Caco-2 (cell line): ENCODE measurements around the gene IGSF9B. TPM values are rescaled to one million over a fixed set of nuclear protein-coding genes. Genes with fewer than 3 reads are reported as not detected.

ENCODE experiments used
- BruUV-seq: library from RNA; stranded (reverse); fragments of 400-500 nt; replicated peaks from 2 replicates; lab custom pipeline; 2021; lab: Mats Ljungman, UMichigan
- CTCF ChIA-PET: fragments of 300-600 bp; sonication (Branson Sonifier 250); formaldehyde crosslinking; loops from one replicate; lab custom pipeline; 2022; ENCODE audit warnings: antibody characterized with exemption; lab: Charles Lee
- POLR2A ChIA-PET: fragments of 300-600 bp; sonication (Branson Sonifier 250); formaldehyde crosslinking; loops from one replicate; lab custom pipeline; 2022; ENCODE audit warnings: antibody characterized with exemption; lab: Charles Lee
- DNase-seq, 2 experiments: peaks; one replicate each; pipeline versions ENCODE4 v3.0.0 to v3.0.0-alpha.2; 2020 to 2022
- H3K27me3 ChIP-seq: replicated peaks from 2 replicates; pipeline ENCODE4 v1.6.0; 2011; ENCODE audit warnings: low read length; ENCODE audit not compliant: control insufficient read depth, insufficient read depth
- H3K36me3 ChIP-seq: 2 replicates; pipeline ENCODE4 v1.5.1; 2011; ENCODE audit warnings: low read length; ENCODE audit not compliant: control insufficient read depth, insufficient read depth
- H3K4me1 ChIP-seq: fragments of 250-450 bp; sonication (Bioruptor Pico); 2 replicates; pipeline ENCODE4 v1.5.1; 2020; ENCODE audit warnings: mild to moderate bottlenecking
- H3K4me3 ChIP-seq: 2 replicates; pipeline ENCODE4 v1.5.1; 2011; ENCODE audit warnings: low read depth, mild to moderate bottlenecking, control low read depth, low read length
- H3K9me3 ChIP-seq: fragments of 250-450 bp; sonication (Bioruptor Pico); 2 replicates; pipeline ENCODE4 v1.5.1; 2020; ENCODE audit warnings: mild to moderate bottlenecking, moderate library complexity
- H3K27ac Mint-ChIP-seq: one replicate; pipeline ENCODE4 v1.8.0; 2022; ENCODE audit warnings: mixed read lengths; ENCODE audit not compliant: unreplicated experiment
- H3K27me3 Mint-ChIP-seq: one replicate; pipeline ENCODE4 v1.8.0; 2022; ENCODE audit warnings: mixed read lengths; ENCODE audit not compliant: insufficient read depth, unreplicated experiment
- H3K36me3 Mint-ChIP-seq: one replicate; pipeline ENCODE4 v1.8.0; 2022; ENCODE audit warnings: mild to moderate bottlenecking, mixed read lengths; ENCODE audit not compliant: insufficient read depth, unreplicated experiment
- H3K4me1 Mint-ChIP-seq: one replicate; pipeline ENCODE4 v1.8.0; 2022; ENCODE audit warnings: low read depth, mixed read lengths; ENCODE audit not compliant: unreplicated experiment
- H3K4me3 Mint-ChIP-seq: one replicate; pipeline ENCODE4 v1.8.0; 2022; ENCODE audit warnings: mild to moderate bottlenecking, moderate library complexity, mixed read lengths; ENCODE audit not compliant: unreplicated experiment
- H3K9me3 Mint-ChIP-seq: one replicate; pipeline ENCODE4 v1.8.0; 2022; ENCODE audit warnings: mixed read lengths; ENCODE audit not compliant: unreplicated experiment
- intact Hi-C: fragments of 100-400 bp; cut with micrococcal nuclease; formaldehyde crosslinking; loops from one replicate; pipeline ENCODE4 v1.10.0; 2022; ENCODE audit not compliant: unreplicated experiment
- total RNA-seq: library from RNA; stranded (reverse); gene quantifications from 2 replicates; pipeline ENCODE4 v1.2.3, GENCODE V29; 2022
- TF ChIP-seq, protein P1 (sequence below), 2 experiments: fragments of 200-600 bp in 1 of 2; IDR thresholded peaks; 1 replicate in 1 of 2; 2 replicates in 1 of 2; pipeline versions ENCODE4 v1.5.1 to v1.8.0; 2011 to 2022; ENCODE audit warnings: antibody characterized with exemption in 1 of 2, control low read depth in 1 of 2, inconsistent platforms in 1 of 2, low read depth in 1 of 2, low read length in 1 of 2, mild to moderate bottlenecking in 1 of 2, moderate library complexity in 1 of 2; ENCODE audit not compliant: insufficient read depth in 1 of 2, severe bottlenecking in 1 of 2, unreplicated experiment in 1 of 2

Gene IGSF9B
- total RNA-seq, 1 experiment from 2014 or later: 4.2 TPM

DNA sequence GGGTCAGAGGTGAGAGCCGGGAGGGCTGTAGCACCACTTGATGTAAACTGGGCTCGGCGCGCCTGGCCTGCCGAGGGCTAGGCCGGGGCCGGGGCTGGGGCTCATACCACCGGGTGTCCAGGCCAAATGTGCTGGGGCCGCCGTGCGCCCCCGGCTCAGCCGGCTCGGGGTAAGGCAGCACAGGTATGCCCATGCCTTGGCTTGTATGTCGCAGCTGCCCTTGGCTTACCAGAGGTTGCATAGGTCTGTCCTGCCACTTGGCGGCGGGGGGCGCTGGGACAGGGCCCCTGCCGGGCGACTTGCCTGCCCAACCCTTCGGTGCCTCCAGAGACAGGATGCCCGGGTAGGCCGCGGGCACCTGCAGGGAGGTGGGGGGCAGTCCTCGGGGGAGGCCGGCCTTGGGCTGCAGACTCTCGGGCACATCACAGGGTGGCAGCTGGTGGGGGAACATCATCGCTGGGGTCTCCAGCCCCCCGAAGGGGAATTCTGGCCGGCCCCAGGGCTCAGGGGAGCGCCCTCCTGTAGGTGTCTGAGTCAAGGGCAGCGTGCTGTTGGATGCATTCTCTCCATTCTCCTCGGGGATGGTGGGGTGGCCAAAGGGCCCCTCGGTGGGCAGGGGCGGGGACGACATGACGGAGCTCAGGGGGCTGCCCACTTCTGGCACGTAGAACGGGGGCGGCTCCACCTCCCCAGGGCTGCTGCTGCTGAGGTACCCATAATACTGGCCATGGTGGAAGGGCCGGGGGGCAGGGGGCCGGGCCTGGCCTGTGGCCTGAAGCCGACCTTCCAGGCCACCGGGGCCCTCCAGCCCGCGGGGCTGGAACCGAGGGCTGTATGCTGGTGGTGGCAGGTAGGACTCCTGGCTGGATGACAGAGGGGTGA is 36.4 kb downstream of the IGSF9B start:
- Mint-ChIP-seq H3K9me3 (no peaks in the 10 kb centered on the region), H3K4me1 (no peaks in the 10 kb centered on the region), H3K27ac (no peak overlapping the region), H3K4me3 (no peak overlapping the region), H3K36me3 (no peaks in the 10 kb centered on the region), H3K27me3 (peaks cover 12% of the 10 kb centered on the region)
- Histone ChIP-seq H3K4me1 (no peaks in the 10 kb centered on the region), H3K36me3 (no peaks in the 10 kb centered on the region), H3K4me3 (no peak overlapping the region), H3K9me3 (no peaks in the 10 kb centered on the region), H3K27me3 (no peaks in the 10 kb centered on the region)
- DNase-seq: no peak
- intact Hi-C loops: no loop called here
- no TSS peak for BruUV-seq
- TF ChIP-seq, protein P1, sequence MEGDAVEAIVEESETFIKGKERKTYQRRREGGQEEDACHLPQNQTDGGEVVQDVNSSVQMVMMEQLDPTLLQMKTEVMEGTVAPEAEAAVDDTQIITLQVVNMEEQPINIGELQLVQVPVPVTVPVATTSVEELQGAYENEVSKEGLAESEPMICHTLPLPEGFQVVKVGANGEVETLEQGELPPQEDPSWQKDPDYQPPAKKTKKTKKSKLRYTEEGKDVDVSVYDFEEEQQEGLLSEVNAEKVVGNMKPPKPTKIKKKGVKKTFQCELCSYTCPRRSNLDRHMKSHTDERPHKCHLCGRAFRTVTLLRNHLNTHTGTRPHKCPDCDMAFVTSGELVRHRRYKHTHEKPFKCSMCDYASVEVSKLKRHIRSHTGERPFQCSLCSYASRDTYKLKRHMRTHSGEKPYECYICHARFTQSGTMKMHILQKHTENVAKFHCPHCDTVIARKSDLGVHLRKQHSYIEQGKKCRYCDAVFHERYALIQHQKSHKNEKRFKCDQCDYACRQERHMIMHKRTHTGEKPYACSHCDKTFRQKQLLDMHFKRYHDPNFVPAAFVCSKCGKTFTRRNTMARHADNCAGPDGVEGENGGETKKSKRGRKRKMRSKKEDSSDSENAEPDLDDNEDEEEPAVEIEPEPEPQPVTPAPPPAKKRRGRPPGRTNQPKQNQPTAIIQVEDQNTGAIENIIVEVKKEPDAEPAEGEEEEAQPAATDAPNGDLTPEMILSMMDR (IDR thresholded peaks at IDR 0.05; ENCODE audit: insufficient read depth in 1 of 2, low read depth in 1 of 2, low read length in 1 of 2, severe bottlenecking in 1 of 2, unreplicated experiment in 1 of 2): no peak
- POLR2A ChIA-PET: no interaction called here
- CTCF ChIA-PET: no interaction called here

DNA sequence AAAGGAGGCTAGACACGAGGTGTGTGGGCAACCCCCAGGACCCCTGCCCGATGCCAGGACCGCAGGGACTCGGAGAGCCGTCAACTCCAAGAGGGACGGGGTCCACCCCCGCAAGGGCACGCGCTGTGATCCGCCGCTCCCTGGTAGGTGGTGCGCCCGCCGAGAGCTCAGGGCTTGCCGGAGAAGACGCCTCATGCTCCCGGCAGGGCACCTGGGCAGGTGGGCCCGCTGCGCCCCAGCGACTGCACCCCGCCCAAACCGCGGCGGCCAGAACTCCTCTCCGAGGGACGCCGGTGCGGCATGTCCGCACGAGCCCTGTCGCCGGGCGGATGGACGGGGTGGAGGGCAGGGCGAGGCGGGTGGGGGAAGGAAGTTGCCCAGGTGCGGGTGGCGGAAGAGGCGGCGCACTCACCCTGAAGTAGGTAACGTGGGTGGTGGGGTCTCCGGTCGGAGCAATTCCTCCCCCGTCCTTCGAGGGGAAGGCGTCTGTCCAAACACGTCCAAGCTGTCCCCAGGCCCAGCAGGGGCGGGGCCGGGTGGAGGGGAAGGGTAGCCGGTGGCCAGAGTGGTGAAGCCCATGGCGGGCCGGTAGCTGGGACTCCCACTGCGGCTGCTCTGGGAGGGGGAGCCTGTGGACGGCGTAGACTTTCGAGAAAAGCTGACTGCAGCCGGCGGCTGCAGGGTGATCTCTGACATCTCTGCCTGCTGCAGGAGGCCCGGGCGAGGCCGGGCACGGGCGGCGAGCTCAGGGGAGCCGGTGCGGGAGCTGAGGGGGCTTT is 37.2 kb downstream of the IGSF9B start:
- H3K4me3 ChIP-seq: no peak overlapping the region
- POLR2A ChIA-PET: no interaction called here
- intact Hi-C loops: no loop called here
- no TSS peak for BruUV-seq
- Mint-ChIP-seq H3K4me3 (no peak overlapping the region), H3K9me3 (no peaks in the 10 kb centered on the region), H3K4me1 (no peaks in the 10 kb centered on the region), H3K27me3 (peaks cover 12% of the 10 kb centered on the region), H3K36me3 (no peaks in the 10 kb centered on the region), H3K27ac (no peak overlapping the region)
- DNase-seq: no peak
- TF ChIP-seq, protein P1 (IDR thresholded peaks at IDR 0.05; ENCODE audit: insufficient read depth in 1 of 2, low read depth in 1 of 2, low read length in 1 of 2, severe bottlenecking in 1 of 2, unreplicated experiment in 1 of 2): no peak
- H3K4me1 ChIP-seq: no peaks in the 10 kb centered on the region
- H3K9me3 ChIP-seq: no peaks in the 10 kb centered on the region
- H3K36me3 ChIP-seq: no peaks in the 10 kb centered on the region
- CTCF ChIA-PET: no interaction called here
- no peaks in the 10 kb centered on the region for H3K27me3 ChIP-seq

- H3K27ac Mint-ChIP-seq: no peak overlapping the region
- no peak for DNase-seq
- CTCF ChIA-PET: no interaction called here
These were observed 38.0 kb downstream of the IGSF9B start for GRCh38 chr11:133918608-133919260.

More at GRCh38 chr11:133918608-133919260, 38.0 kb downstream of the IGSF9B start:
- TF ChIP-seq, protein P1 (IDR thresholded peaks at IDR 0.05; ENCODE audit: insufficient read depth in 1 of 2, low read depth in 1 of 2, low read length in 1 of 2, severe bottlenecking in 1 of 2, unreplicated experiment in 1 of 2): no peak
- POLR2A ChIA-PET: no interaction called here
- BruUV-seq: no TSS peak
- H3K4me1 Mint-ChIP-seq: no peaks in the 10 kb centered on the region
- H3K36me3 Mint-ChIP-seq: no peaks in the 10 kb centered on the region
- no peak overlapping the region for H3K4me3 Mint-ChIP-seq
- H3K27me3 ChIP-seq: no peaks in the 10 kb centered on the region
- peaks cover 12% of the 10 kb centered on the region for H3K27me3 Mint-ChIP-seq
- no peak overlapping the region for H3K4me3 ChIP-seq
- H3K36me3 ChIP-seq: no peaks in the 10 kb centered on the region
- intact Hi-C loops: no loop called here
- H3K9me3 ChIP-seq: no peaks in the 10 kb centered on the region
- H3K9me3 Mint-ChIP-seq: no peaks in the 10 kb centered on the region
- no peaks in the 10 kb centered on the region for H3K4me1 ChIP-seq
